ENCODE data around the gene MAGI2. TPM values are rescaled to one million over a fixed set of nuclear protein-coding genes. Genes with fewer than 3 reads are reported as not detected.

MAGI2 gene
- total and polyA plus RNA-seq, 2 experiments from 2014 or later, result 10.4 to 26.4 TPM

DNA sequence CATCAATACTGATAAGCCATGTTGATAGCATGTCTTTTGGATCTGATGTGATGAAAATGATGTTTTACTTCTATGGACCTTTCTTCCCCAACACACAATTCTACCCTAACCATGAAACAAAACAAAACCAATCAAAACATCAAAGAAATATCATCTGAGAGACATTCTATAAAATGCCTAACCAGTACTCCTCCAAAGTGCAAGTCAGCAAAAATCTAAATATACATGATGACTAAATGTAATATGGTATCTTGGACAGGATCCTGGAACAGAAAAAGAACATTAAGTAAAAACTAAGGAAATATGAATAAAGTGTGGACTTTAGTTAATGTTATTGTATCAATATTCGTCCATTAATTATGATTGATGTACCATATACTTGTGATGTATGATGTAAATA is 625.1 kb downstream of the MAGI2 start (continued):
- TF ChIP-seq, protein P1, sequence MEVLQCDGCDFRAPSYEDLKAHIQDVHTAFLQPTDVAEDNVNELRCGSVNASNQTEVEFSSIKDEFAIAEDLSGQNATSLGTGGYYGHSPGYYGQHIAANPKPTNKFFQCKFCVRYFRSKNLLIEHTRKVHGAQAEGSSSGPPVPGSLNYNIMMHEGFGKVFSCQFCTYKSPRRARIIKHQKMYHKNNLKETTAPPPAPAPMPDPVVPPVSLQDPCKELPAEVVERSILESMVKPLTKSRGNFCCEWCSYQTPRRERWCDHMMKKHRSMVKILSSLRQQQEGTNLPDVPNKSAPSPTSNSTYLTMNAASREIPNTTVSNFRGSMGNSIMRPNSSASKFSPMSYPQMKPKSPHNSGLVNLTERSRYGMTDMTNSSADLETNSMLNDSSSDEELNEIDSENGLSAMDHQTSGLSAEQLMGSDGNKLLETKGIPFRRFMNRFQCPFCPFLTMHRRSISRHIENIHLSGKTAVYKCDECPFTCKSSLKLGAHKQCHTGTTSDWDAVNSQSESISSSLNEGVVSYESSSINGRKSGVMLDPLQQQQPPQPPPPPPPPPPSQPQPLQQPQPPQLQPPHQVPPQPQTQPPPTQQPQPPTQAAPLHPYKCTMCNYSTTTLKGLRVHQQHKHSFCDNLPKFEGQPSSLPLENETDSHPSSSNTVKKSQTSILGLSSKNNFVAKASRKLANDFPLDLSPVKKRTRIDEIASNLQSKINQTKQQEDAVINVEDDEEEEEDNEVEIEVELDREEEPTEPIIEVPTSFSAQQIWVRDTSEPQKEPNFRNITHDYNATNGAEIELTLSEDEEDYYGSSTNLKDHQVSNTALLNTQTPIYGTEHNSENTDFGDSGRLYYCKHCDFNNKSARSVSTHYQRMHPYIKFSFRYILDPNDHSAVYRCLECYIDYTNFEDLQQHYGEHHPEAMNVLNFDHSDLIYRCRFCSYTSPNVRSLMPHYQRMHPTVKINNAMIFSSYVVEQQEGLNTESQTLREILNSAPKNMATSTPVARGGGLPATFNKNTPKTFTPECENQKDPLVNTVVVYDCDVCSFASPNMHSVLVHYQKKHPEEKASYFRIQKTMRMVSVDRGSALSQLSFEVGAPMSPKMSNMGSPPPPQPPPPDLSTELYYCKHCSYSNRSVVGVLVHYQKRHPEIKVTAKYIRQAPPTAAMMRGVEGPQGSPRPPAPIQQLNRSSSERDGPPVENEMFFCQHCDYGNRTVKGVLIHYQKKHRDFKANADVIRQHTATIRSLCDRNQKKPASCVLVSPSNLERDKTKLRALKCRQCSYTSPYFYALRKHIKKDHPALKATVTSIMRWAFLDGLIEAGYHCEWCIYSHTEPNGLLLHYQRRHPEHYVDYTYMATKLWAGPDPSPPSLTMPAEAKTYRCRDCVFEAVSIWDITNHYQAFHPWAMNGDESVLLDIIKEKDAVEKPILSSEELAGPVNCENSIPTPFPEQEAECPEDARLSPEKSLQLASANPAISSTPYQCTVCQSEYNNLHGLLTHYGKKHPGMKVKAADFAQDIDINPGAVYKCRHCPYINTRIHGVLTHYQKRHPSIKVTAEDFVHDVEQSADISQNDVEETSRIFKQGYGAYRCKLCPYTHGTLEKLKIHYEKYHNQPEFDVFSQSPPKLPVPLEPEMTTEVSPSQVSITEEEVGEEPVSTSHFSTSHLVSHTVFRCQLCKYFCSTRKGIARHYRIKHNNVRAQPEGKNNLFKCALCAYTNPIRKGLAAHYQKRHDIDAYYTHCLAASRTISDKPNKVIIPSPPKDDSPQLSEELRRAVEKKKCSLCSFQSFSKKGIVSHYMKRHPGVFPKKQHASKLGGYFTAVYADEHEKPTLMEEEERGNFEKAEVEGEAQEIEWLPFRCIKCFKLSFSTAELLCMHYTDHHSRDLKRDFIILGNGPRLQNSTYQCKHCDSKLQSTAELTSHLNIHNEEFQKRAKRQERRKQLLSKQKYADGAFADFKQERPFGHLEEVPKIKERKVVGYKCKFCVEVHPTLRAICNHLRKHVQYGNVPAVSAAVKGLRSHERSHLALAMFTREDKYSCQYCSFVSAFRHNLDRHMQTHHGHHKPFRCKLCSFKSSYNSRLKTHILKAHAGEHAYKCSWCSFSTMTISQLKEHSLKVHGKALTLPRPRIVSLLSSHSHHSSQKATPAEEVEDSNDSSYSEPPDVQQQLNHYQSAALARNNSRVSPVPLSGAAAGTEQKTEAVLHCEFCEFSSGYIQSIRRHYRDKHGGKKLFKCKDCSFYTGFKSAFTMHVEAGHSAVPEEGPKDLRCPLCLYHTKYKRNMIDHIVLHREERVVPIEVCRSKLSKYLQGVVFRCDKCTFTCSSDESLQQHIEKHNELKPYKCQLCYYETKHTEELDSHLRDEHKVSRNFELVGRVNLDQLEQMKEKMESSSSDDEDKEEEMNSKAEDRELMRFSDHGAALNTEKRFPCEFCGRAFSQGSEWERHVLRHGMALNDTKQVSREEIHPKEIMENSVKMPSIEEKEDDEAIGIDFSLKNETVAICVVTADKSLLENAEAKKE (CRISPR knock-in tag; IDR thresholded peaks at IDR 0.05), result no peak

DNA sequence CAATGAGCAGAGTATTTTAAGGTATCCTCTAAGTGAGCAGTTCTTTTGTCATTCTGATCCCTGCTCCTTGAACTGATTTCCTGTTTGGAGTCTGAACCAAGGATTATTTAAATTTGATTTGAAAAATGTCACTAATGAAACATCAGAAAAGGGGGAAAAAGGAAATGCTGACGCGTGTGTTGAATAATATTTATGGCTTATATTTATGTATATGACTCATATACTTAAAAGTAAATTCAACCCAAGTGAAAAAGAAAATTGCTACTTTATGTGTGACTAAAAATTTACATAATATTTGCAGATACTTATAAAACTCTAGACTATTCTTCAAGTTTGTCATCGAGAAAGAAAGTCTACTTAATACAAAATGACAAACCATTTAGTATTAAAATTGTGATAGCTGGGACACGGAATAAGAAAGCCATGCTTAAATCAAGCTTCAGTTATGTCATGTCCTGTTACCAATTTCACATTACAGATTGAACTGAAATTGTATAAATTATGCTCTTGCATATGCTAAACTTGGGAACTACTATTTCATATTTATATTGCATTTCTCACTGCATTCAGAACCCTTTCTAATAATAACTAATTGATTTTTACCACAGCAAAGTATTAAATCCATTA is 649.9 kb downstream of the MAGI2 start:
- H3K36me3 ChIP-seq (ENCODE audit: insufficient read depth), result no peaks in the 10 kb centered on the region
- H3K27me3 ChIP-seq (ENCODE audit: insufficient read depth), result no peaks in the 10 kb centered on the region
- no peak overlapping the region for H3K4me3 Mint-ChIP-seq
- no peaks in the 10 kb centered on the region for H3K9me3 Mint-ChIP-seq
- H3K27ac Mint-ChIP-seq, result no peak overlapping the region
- peaks cover 7% of the 10 kb centered on the region; the same call in 2 of the 3 replicates for H3K4me1 Mint-ChIP-seq
- H3K4me3 ChIP-seq, result no peak overlapping the region
- no peaks in the 10 kb centered on the region; the same call in 1 of the 2 replicates for H3K4me1 ChIP-seq (ENCODE audit: insufficient read depth)
- no peak overlapping the region for H2AFZ ChIP-seq
- no peaks in the 10 kb centered on the region; the same call in 1 of the 2 replicates for H3K9me2 ChIP-seq (ENCODE audit: insufficient read depth)
- H4K20me1 ChIP-seq (replicated peaks; ENCODE audit: insufficient read depth), result no peaks in the 10 kb centered on the region
- no peak overlapping the region for H3K27ac ChIP-seq (ENCODE audit: low read depth)
- no peaks in the 10 kb centered on the region for H3K79me2 ChIP-seq (replicated peaks; ENCODE audit: insufficient read depth)
- H3K27me3 Mint-ChIP-seq (ENCODE audit: insufficient read depth, low read depth, poor library complexity), result no peaks in the 10 kb centered on the region
- DNase-seq (ENCODE audit: low spot score) (no peak), ATAC-seq (no peak)
- H3F3A ChIP-seq (replicated peaks; ENCODE audit: low read depth), result no peaks in the 10 kb centered on the region
- no peaks in the 10 kb centered on the region; the same call in 1 of the 3 replicates for H3K36me3 Mint-ChIP-seq (ENCODE audit: low read depth)
- no peak overlapping the region for H3K4me2 ChIP-seq
- TF ChIP-seq EZH2 (IDR thresholded peaks at IDR 0.05; ENCODE audit: low read depth, unreplicated experiment) (no peak), STAT1 (IDR thresholded peaks at IDR 0.05; ENCODE audit: unreplicated experiment) (no peak), NANOG (IDR thresholded peaks at IDR 0.05; ENCODE audit: borderline replicate concordance) (no peak), ZNF114 (CRISPR knock-in tag; IDR thresholded peaks at IDR 0.05) (no peak), JUNB (IDR thresholded peaks at IDR 0.05; ENCODE audit: unreplicated experiment) (no peak), POLR2AphosphoS5 (IDR thresholded peaks at IDR 0.05; ENCODE audit: low read depth) (no peak), CREB1 (CRISPR knock-in tag; IDR thresholded peaks at IDR 0.05; ENCODE audit: low read depth) (no peak), ZNF331 (CRISPR knock-in tag; IDR thresholded peaks at IDR 0.05; ENCODE audit: low read depth) (no peak)
- TF ChIP-seq, protein P2, sequence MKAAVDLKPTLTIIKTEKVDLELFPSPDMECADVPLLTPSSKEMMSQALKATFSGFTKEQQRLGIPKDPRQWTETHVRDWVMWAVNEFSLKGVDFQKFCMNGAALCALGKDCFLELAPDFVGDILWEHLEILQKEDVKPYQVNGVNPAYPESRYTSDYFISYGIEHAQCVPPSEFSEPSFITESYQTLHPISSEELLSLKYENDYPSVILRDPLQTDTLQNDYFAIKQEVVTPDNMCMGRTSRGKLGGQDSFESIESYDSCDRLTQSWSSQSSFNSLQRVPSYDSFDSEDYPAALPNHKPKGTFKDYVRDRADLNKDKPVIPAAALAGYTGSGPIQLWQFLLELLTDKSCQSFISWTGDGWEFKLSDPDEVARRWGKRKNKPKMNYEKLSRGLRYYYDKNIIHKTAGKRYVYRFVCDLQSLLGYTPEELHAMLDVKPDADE (IDR thresholded peaks at IDR 0.05), result no peak
- TF ChIP-seq, protein P3, sequence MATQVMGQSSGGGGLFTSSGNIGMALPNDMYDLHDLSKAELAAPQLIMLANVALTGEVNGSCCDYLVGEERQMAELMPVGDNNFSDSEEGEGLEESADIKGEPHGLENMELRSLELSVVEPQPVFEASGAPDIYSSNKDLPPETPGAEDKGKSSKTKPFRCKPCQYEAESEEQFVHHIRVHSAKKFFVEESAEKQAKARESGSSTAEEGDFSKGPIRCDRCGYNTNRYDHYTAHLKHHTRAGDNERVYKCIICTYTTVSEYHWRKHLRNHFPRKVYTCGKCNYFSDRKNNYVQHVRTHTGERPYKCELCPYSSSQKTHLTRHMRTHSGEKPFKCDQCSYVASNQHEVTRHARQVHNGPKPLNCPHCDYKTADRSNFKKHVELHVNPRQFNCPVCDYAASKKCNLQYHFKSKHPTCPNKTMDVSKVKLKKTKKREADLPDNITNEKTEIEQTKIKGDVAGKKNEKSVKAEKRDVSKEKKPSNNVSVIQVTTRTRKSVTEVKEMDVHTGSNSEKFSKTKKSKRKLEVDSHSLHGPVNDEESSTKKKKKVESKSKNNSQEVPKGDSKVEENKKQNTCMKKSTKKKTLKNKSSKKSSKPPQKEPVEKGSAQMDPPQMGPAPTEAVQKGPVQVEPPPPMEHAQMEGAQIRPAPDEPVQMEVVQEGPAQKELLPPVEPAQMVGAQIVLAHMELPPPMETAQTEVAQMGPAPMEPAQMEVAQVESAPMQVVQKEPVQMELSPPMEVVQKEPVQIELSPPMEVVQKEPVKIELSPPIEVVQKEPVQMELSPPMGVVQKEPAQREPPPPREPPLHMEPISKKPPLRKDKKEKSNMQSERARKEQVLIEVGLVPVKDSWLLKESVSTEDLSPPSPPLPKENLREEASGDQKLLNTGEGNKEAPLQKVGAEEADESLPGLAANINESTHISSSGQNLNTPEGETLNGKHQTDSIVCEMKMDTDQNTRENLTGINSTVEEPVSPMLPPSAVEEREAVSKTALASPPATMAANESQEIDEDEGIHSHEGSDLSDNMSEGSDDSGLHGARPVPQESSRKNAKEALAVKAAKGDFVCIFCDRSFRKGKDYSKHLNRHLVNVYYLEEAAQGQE (IDR thresholded peaks at IDR 0.05; ENCODE audit: unreplicated experiment), result no peak
